HG02973 (cell line): Measurements from ENCODE around the gene NCBP3.
"Not testable (repeated sequence)": the region's sequence is repeated elsewhere in the genome, so short reads cannot be mapped to it uniquely, and the experiment has no call there.

ENCODE experiments used
- ATAC-seq: cut with Tn5 transposase; IDR thresholded peaks from one replicate; pipeline ENCODE4 v1.9.1; 2021; ENCODE audit warnings: moderate library complexity; ENCODE audit not compliant: unreplicated experiment

NCBP3 gene

GRCh38 chr17:3880983-3881382 is 34.9 kb upstream of the NCBP3 start:
- ATAC-seq: no peak

DNA sequence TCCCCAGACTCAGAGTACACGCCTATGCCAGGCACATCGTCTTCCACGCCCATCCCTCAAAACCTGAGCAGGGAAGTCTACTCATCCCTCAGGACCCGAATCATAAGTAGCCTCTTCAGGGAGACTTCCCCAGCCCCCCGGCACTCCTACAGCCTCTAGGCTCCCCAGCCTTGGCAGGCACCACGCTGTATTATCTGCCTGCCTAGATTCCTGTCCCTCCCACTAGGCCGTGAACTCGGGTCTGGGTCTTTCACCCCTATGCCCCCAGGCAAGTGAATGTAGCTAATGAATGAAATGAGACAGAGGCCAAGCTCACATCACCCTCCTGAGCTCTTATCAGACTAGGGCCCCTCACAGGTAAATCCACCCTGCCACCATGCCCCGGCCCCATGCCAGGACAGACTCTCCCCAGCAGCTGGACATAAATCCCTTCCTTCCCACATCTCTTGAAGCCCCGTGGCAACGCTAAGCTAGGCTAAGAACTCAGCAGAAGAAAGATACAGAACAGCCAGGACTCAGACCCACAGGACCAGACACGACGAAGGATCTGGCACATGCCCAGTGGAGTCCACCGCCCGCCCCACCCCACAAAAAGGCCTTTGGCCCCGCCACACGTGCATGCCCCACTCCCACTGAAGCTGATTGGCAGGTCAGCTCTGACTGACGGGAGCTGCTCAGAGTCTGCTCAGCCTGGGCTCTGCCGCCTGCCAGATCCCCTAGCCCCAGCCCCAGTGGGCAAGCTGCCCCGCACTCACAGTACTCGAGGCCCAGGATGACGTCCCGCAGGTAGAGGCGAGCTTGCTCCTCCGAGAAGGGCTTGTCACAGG is 33.8 kb upstream of the NCBP3 start:
- no peak for ATAC-seq

GRCh38 chr17:3879186-3879585 is 33.1 kb upstream of the NCBP3 start:
- no peak for ATAC-seq

DNA sequence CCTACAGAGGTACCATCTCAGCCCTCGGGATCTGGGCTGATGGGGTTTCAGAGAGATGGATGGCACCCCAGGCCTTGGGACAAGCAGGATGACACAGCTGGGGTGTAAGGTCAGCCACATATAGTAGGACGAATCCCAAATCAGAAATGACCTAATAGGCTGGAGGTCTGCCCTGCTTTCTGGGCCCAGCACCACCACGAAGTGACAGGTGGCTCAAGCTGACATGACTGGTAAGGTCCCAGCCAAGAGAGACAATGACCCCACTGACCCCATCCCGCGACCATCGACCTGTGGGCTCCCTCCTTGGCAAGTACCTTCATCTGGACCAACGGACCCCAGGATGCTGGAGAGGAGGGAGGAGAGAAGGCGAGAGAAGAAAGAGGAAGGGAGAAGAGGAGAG is 31.2 kb upstream of the NCBP3 start:
- ATAC-seq: no peak

GRCh38 chr17:3875317-3875716 is 29.3 kb upstream of the NCBP3 start:
- ATAC-seq: no peak

GRCh38 chr17:3873862-3874261 is 27.8 kb upstream of the NCBP3 start:
- ATAC-seq: no peak

DNA sequence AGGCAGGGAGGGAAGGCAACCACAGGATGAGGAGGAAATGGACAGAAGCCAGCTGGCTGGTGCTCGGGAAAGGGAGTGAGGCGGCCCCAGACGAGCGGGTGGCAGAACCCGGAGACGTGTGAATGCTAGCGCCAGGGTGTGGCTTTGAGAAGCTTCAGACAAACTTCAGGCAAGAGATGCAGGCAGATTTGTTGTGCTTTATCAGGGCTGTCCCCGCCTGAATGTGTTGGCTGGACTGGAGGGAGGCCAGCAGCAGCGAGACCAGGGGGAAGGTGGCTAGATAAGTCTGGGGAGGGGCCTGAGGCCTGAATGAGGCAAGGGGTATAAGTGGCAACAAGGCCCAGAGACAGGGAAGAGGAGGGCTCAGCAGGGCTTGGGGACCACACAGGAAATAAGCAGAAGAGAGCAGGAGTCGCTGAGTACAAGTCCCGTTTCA is 24.8 kb upstream of the NCBP3 start:
- ATAC-seq: no peak

GRCh38 chr17:3867606-3868005 is 21.6 kb upstream of the NCBP3 start:
- no peak for ATAC-seq

- ATAC-seq: no peak
These were observed 21.1 kb upstream of the NCBP3 start for GRCh38 chr17:3867106-3867505.

DNA sequence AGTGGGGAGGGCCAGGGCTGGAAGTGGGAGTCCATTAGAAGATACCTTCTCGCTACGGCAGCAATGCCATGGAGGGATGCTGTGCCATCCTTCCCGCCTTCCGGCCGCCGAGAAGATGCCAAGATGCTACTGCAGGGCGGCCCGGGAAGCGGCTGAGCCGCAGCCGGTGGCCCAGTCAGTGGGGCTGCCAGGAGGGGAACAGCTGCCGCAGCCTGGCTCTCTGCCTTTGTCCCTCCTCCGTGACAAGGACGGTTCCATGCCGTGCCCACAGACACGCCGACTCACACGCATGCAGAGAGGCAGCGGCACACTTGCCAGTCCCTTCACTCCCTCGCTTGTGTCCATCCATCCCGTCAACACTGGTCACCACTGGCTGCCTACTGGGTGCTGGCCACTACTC is 20.2 kb upstream of the NCBP3 start:
- no peak for ATAC-seq

GRCh38 chr17:3865176-3865575 is 19.1 kb upstream of the NCBP3 start:
- no peak for ATAC-seq

GRCh38 chr17:3864534-3864933 is 18.5 kb upstream of the NCBP3 start:
- ATAC-seq: no peak

- ATAC-seq: no peak
These were observed 16.0 kb upstream of the NCBP3 start for GRCh38 chr17:3861761-3862681.

- no peak for ATAC-seq
These were observed 15.1 kb upstream of the NCBP3 start for GRCh38 chr17:3860939-3861700.

DNA sequence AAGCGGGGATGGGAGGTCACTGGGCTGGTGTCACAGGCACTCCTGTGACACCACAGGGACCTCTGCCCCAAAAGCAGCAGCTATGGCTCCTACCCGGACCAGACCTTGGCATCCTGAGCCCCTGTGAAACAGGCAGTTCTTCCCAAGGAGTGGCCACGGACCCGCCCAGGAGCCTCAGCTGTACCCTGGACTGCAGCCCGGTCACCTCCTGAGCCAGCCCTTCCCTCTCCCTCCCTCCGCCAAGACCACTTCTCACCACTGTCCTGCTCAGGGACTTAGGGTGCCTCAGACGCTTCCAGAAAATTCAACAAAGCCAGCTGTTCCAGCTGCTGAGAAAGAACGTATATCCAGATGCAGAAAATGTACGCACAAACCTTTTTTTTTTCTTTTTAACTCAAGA is 13.9 kb upstream of the NCBP3 start:
- ATAC-seq: no peak

DNA sequence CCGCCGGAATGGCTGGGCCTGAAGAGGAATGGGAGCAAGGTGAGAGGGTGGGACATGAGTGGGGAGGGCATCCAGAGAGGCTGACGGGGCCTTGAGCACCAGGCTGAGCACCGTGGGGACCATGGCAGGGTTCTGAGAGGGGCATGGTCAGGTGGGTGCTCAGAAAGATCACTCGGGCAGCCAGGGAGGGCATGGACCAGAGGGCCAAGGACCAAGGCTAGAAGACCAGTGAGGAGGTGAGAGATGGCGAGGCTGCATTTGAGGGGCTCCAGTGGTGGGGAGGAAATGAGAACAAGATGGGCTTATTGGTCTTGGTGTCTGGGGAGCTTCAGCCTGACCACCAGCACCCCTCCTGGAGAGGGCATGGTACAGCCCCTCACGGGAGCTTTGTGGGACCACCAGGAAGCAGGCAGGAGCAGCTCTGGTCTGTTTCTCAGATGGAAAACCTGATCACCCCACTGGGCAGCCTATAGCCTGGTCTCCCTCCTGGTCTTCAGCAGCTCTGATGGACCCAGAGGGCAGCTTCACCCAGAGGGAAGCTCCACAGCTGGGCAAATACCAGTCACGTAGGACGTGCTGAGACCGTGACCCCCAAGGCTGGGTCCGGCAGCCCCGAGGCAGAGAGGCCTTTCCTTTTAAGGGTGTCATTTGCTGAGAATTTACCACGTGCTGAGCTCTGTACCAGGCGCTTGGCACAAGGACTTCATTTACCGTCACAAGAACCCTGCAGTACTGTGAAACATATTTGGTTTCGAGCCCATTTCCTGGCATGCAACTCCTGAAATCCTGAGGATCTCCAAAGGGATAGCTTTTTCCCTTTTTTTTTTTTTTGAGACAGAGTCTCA is 11.4 kb upstream of the NCBP3 start:
- no peak for ATAC-seq

GRCh38 chr17:3854204-3854603 is 8.2 kb upstream of the NCBP3 start:
- ATAC-seq: not testable (repeated sequence)

DNA sequence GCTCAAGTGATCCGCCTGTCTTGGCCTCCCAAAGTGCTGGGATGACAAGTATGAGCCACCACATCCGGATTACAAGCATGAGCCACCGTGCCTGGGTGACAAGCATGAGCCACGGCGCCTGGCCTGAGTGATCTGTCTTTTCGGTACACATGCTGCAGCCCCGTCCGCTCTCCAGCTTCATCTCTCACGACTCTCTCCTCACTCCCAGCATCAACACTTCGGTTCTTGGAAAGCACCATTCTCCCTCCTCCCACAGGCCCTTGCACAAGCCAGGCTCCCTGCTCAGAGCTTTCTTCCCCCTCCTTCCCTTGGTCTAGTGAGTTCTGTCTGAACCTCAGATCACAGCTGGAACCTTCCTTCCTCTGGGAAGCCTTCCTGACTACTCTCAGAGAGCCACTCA is 6.5 kb upstream of the NCBP3 start:
- ATAC-seq: no peak

DNA sequence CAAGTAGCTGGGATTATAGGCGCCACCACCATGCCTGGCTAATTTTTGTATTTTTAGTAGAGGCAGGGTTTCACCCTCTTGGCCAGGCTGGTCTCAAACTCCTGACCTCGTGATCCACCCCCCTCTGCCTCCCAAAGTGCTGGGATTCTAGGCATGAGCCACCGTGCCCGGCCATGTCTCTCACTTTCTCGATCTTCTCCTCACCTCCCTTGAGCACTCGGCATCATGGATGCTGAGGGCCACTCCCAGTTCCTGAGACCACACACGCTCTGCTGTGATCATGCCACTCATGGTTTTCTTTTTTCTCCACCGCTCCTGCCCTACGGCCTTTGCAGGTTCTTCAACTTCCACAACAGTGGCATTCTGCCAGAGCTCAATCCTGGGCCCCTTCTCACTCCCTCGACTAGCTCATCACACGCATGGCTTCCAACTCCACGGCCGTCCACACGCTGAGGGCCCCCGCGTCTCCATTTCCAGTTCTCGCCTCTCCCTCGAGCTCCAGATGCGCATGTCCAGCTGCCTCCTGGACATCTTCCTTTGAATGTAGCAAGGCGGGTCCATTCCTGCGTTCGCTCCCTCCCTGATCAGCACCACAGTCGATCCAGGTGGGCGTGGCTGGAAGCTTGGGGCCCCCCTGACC is 5.5 kb upstream of the NCBP3 start:
- ATAC-seq: no peak
